Naive B cell (primary cell): ENCODE measurements around the gene RALY. TPM values are rescaled to one million over a fixed set of nuclear protein-coding genes. Genes with fewer than 3 reads are reported as not detected.

ENCODE experiments used
- ATAC-seq, 2 donors: fragments of 150-1000 bp; cut with Tn5 transposase; 2 replicates each; pipeline ENCODE4 v1.10.0; 2021; ENCODE audit warnings: low read depth in 2 of 2, mild to moderate bottlenecking in 2 of 2, moderate library complexity in 2 of 2
- DNase-seq: peaks from one replicate; pipeline ENCODE4 v3.0.0; 2022
- H3K27ac Mint-ChIP-seq, 6 donors: one replicate each; pipeline ENCODE4 v1.8.0; 2020 to 2022; ENCODE audit warnings: mild to moderate bottlenecking in 6 of 6, mixed read lengths in 6 of 6, moderate library complexity in 5 of 6, inconsistent platforms in 2 of 6
- H3K27me3 Mint-ChIP-seq, 3 donors: one replicate each; pipeline ENCODE4 v1.8.0; 2021 to 2022; ENCODE audit warnings: mixed read lengths in 3 of 3, mild to moderate bottlenecking in 1 of 3
- H3K36me3 Mint-ChIP-seq, 2 donors: one replicate each; pipeline ENCODE4 v1.8.0; 2020 to 2022; ENCODE audit warnings: mixed read lengths in 2 of 2, inconsistent platforms in 1 of 2, mild to moderate bottlenecking in 1 of 2
- H3K4me1 Mint-ChIP-seq, 3 donors: one replicate each; pipeline ENCODE4 v1.8.0; 2020 to 2022; ENCODE audit warnings: mixed read lengths in 3 of 3, inconsistent platforms in 1 of 3, mild to moderate bottlenecking in 1 of 3, moderate library complexity in 1 of 3
- H3K4me3 Mint-ChIP-seq, 8 donors: one replicate each; pipeline ENCODE4 v1.8.0; 2020 to 2022; ENCODE audit warnings: mild to moderate bottlenecking in 8 of 8, mixed read lengths in 8 of 8, moderate library complexity in 8 of 8, inconsistent platforms in 2 of 8
- H3K9me3 Mint-ChIP-seq, 7 donors: one replicate each; pipeline ENCODE4 v1.8.0; 2020 to 2022; ENCODE audit warnings: mixed read lengths in 7 of 7, mild to moderate bottlenecking in 5 of 7, inconsistent platforms in 2 of 7, moderate library complexity in 1 of 7
- polyA plus RNA-seq, 6 donors: library from polyadenylated mRNA; unstranded; fragments of 300-500 nt; fragmentation: Illumina TruSeq; gene quantifications; one replicate each; pipeline ENCODE4 v1.2.3, GENCODE V29; 2021; ENCODE audit warnings: low read depth in 6 of 6

Gene RALY
- polyA plus RNA-seq, 6 donors from 2014 or later, result 155 to 228 (median 187) TPM

DNA sequence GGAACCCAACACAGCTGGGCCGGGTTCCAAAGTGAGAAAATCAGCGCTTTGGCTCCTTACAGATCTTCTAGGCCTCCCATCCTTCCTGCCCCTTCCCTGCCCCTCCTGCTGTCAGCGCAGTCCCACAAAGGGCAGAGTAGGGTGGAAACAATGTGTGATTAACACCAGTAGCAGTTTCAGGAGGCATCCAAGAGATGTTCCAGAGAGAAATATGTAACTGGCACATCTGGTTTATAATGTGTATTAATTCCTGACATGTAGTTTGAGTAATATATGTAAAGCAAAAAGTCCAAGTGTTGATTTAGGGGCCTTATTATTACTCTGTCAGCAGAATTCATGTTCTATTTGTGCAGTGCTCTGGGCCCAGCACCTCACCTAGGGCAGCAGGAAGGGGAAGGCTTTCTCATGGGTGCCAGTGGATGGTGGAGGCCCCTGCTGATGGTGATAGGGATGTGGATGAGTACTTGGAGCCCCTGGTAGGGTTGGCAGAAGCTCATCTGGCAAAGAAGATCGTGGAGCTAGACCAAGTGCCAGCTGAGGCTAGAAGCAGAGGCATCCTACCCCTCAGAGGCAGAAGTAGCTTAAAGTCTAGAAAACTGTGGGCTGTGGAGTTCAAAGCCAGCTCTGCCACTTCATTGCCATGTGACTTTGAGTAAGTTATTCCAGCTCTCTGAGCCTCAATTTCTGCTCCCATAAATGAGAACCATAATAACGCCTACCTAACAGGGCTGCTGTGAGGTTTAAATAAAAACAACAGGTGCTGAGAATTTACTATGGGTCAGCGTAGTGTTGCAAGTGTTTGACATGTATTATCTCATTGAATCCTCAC lies 22.4 kb upstream of the RALY start:
- Mint-ChIP-seq H3K27me3 (peaks cover 0 to 1% (median under 1%) of the 10 kb centered on the region in 3 donors), H3K4me1 (no peaks in the 10 kb centered on the region), H3K9me3 (peaks cover 0 to 11% (median 0%) of the 10 kb centered on the region in 7 donors), H3K27ac (peak overlapping the region in 2 of 6 donors; percentile 7 to 26), H3K36me3 (peaks cover 0 to under 1% of the 10 kb centered on the region in 2 donors), H3K4me3 (no peak overlapping the region)
- DNase-seq (no peak), ATAC-seq (no peak)

DNA sequence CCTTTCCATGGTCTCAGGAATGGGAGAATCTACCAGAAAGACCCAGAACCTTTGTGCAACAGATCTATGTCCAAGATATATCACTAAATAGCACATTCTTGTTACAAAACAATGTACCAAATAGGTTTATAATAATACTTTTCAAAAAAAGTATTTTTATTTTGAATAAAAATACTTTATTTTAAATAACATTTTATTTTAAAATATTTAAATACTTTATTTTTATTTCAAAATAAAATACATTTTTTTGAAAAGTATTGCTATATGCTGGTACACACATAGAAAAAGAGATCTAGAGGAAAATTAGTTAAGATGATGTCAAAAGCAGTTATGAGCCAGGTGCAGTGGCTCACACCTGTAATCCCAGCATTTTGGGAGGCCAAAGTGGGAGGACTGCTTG lies 16.8 kb upstream of the RALY start:
- Mint-ChIP-seq H3K27me3 (peaks cover 12 to 23% (median 22%) of the 10 kb centered on the region in 3 donors), H3K4me1 (no peaks in the 10 kb centered on the region), H3K36me3 (peaks cover 0 to 6% of the 10 kb centered on the region in 2 donors), H3K27ac (no peak overlapping the region), H3K9me3 (peaks cover 0 to 8% (median 4%) of the 10 kb centered on the region in 7 donors), H3K4me3 (no peak overlapping the region)
- DNase-seq (no peak), ATAC-seq (no peak)

DNA sequence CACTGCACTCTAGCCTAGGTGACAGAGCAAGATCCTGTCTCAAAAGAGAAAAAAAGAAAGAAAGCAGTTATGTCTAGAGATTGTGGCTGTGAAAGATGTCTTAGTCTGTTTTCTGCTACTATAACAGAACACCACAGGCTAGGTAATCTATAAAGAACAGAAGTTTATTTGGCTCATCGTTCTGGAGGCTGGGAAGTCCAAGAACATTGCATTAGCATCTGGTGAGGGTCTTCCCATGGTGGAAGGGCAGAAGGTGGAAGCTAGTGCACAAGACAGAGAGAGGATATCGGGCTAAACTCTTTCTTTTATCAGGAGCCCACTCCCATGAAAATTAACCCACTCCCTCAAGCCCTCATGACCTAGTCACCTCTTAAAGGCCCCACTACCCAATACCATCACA lies 16.2 kb upstream of the RALY start:
- H3K4me1 Mint-ChIP-seq, result no peaks in the 10 kb centered on the region
- ATAC-seq, result no peak
- H3K4me3 Mint-ChIP-seq, result no peak overlapping the region
- peaks cover 0 to 8% (median 4%) of the 10 kb centered on the region in 7 donors for H3K9me3 Mint-ChIP-seq
- DNase-seq, result no peak
- peaks cover 0 to 6% of the 10 kb centered on the region in 2 donors for H3K36me3 Mint-ChIP-seq
- no peak overlapping the region for H3K27ac Mint-ChIP-seq
- H3K27me3 Mint-ChIP-seq, result peaks cover 12 to 23% (median 22%) of the 10 kb centered on the region in 3 donors

DNA sequence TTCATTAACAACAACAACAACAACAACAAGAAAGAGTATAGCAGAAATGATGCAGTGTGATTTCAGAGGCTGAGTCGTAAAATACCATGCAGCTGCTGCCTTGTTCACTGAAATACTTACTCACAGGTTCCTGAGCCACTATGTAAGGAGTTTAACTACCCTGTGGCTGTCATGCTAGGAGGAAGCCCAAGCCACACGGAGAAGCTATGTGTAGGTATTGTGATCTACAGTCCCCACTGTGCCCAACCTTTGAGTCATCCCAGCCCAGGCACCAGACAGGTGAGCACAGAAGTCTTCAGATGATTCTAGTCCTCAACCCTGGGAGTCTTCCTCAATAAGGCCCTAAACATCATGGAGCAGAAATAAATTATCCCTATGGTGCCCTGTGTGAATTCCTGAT lies 14.6 kb upstream of the RALY start:
- Mint-ChIP-seq H3K36me3 (peaks cover 0 to 6% of the 10 kb centered on the region in 2 donors), H3K9me3 (peaks cover 0 to 8% (median 4%) of the 10 kb centered on the region in 7 donors), H3K27me3 (peaks cover 12 to 23% (median 22%) of the 10 kb centered on the region in 3 donors), H3K4me1 (no peaks in the 10 kb centered on the region), H3K27ac (peak overlapping the region in 1 of 6 donors; percentile 66), H3K4me3 (no peak overlapping the region)
- ATAC-seq, result no peak
- no peak for DNase-seq

DNA sequence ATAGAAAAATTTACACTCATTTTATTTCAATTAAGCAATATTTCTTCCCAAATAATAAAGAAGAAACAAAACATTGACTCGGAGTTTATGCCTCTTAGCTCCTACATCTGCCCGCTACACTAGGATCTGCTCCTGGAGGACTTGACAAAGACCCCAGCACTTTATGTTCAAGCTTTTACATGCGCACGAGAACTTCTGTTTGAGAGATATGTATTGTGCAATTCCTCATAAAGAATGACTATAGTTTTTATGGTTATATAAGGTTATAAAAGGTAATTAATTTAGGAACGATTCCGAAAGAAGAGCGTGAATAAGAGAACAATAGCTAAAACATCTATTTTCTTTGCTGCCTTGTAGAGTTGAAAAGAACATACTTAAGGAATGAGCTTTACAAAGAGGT lies 12.4 kb upstream of the RALY start:
- Mint-ChIP-seq H3K27ac (no peak overlapping the region), H3K27me3 (peaks cover 12 to 23% (median 22%) of the 10 kb centered on the region in 3 donors), H3K36me3 (peaks cover 0 to 6% of the 10 kb centered on the region in 2 donors), H3K9me3 (peaks cover 0 to 8% (median 4%) of the 10 kb centered on the region in 7 donors), H3K4me1 (no peaks in the 10 kb centered on the region), H3K4me3 (no peak overlapping the region)
- ATAC-seq, result no peak
- DNase-seq, result no peak

DNA sequence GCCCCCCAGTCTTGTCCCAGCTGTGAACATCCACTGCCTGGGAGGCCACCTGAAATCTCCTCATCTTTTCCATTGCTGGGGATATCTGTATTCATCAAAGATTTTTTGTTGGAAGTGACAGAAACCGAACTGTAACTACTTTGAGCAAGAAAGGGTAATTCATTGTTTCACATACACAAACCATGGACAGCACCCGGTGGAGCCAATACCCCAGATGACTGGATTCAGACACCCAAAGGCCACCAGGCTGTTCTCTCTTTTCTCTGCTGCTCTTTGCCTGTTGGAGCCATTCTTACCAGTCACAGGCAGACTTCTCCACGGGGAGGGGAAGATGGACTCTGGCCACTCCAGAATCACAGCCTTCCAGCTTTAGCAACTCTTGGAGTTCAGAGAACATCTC lies 11.7 kb upstream of the RALY start:
- peaks cover 12 to 23% (median 22%) of the 10 kb centered on the region in 3 donors for H3K27me3 Mint-ChIP-seq
- H3K4me3 Mint-ChIP-seq, result no peak overlapping the region
- H3K27ac Mint-ChIP-seq, result no peak overlapping the region
- H3K4me1 Mint-ChIP-seq, result no peaks in the 10 kb centered on the region
- peaks cover 0 to 6% of the 10 kb centered on the region in 2 donors for H3K36me3 Mint-ChIP-seq
- peaks cover 0 to 8% (median 4%) of the 10 kb centered on the region in 7 donors for H3K9me3 Mint-ChIP-seq
- ATAC-seq (no peak), DNase-seq (no peak)

DNA sequence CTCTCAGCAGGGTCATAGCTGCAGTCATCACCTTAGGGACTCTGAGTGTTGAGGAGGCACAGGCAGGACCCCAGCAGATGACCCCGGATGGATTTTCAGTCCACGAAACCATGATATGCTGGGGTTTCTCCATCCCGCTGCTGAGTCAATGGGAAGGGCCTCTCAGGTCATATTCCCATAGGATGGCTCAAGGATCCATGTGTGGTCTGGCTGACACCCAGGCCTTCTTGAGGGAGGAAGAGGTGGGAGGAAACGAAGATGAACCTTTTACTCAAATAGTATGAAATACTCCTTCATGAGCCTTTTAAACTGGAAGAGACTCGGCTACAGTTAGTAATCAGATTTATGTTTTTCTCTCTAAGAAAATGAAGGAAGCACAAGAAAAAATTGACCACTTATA lies 10.3 kb upstream of the RALY start:
- Mint-ChIP-seq H3K4me1 (no peaks in the 10 kb centered on the region), H3K27me3 (peaks cover 12 to 16% (median 15%) of the 10 kb centered on the region in 3 donors), H3K9me3 (no peaks in the 10 kb centered on the region), H3K36me3 (no peaks in the 10 kb centered on the region), H3K4me3 (no peak overlapping the region), H3K27ac (no peak overlapping the region)
- DNase-seq, result no peak
- no peak for ATAC-seq

DNA sequence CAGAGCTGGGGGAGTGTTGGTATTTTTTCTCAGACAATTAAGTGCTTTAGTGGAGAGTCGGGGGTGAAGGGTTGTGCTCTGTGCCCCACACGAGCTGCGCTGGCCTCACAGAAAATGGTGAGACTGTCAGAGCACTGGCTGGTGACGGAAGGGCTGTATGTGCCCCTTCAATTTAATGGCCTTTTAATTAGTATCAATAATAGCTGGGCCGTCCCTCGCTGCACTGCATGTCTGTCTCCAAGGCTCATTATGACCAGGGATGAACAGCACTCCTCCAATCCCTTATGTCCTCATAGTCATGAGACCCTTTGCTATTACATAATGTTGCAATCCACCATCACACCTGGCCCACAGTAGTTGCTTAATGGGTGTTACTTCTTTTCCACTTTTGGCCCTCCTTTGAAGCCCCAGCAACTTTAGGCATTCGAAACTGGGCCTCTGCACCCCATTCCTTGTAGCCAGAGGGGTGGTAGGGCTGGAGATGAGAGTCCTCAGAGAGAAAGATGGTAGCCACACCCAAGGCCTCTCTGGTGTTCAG lies 9.5 kb upstream of the RALY start:
- peak overlapping the region in 1 of 6 donors; percentile 82 for H3K27ac Mint-ChIP-seq
- no peak for DNase-seq
- H3K9me3 Mint-ChIP-seq, result no peaks in the 10 kb centered on the region
- H3K4me1 Mint-ChIP-seq, result no peaks in the 10 kb centered on the region
- H3K4me3 Mint-ChIP-seq, result no peak overlapping the region
- H3K27me3 Mint-ChIP-seq, result peaks cover 7 to 9% (median 8%) of the 10 kb centered on the region in 3 donors
- ATAC-seq, result no peak
- no peaks in the 10 kb centered on the region for H3K36me3 Mint-ChIP-seq

DNA sequence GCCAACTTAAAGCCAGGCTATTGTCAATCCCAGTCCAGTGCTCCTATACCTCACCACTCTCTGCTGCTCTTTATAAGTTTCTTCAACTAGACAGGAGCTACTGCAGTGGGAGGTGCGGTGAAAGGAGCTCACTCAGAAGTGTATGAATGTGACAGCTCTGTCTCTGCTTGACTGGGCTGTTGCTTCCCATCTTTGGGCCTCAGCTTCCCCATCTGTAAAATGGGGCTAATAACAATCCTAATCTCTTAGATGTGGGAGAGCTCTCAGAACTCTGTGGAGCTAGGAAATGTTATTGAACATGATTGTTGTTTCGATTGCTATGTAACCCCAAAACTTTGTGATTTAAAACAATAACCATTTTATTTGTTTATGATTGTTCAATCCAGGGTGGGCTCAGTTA lies 8.4 kb upstream of the RALY start:
- H3K27me3 Mint-ChIP-seq, result peaks cover 5 to 8% (median 7%) of the 10 kb centered on the region in 3 donors
- ATAC-seq, result no peak
- peak overlapping the region in 2 of 6 donors; percentile 27 to 33 for H3K27ac Mint-ChIP-seq
- H3K4me3 Mint-ChIP-seq, result no peak overlapping the region
- H3K9me3 Mint-ChIP-seq, result no peaks in the 10 kb centered on the region
- DNase-seq, result no peak
- H3K36me3 Mint-ChIP-seq, result no peaks in the 10 kb centered on the region
- H3K4me1 Mint-ChIP-seq, result peaks cover 2 to 5% (median 4%) of the 10 kb centered on the region in 3 donors

DNA sequence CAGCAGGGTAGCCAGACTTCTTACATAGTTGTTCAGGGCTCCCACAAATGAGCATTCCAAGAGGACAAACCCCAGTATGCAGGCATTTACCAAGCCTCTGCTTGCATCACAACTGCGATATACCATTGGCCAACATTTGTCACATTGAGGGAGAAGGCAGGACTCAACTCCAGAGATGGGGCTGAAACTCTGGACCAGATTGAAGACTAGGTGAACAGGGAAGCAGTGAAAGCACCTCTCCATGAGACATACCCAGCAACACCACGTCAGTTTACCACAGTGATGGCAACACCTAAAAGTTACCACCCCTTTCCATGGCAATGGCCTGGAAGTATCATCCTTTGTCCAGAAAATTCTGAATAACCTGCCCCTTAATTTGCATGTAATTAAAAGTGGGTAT lies 7.9 kb upstream of the RALY start:
- Mint-ChIP-seq H3K36me3 (no peaks in the 10 kb centered on the region), H3K4me3 (no peak overlapping the region), H3K27ac (peak overlapping the region in 2 of 6 donors; percentile 27 to 44)

DNA sequence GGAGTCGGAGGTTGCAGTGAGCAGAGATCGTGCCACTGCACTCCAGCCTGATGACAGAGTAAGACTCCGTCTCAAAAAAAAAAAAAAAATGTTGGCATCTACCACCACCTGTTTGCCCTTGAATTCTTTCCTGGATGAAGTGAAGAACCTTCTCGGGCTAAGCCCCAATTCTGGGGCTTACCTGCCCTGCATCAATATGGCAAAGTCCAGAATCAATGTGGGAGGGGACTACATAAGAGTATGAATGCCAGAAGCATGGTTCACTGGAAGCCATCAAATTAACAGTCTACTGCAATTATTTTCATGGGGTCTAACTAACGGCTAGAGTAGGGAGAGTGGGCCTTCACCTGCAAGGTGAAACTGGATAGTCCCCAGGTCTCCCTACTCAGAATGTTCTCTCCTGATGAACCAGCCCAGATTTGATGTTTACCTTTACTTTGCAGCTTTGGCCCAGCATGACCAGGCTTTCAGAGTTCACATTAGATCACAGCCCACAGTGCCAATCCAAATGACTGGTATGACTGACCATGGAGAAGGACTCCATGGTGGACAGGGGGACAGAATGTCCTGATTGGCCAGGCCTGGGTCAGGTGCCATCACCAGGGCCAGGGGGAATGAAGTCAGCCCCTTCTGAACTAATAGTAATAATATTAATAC lies 7.0 kb upstream of the RALY start:
- Mint-ChIP-seq H3K4me1 (peaks cover 6 to 17% (median 13%) of the 10 kb centered on the region in 3 donors), H3K36me3 (no peaks in the 10 kb centered on the region), H3K4me3 (no peak overlapping the region), H3K27ac (no peak overlapping the region), H3K27me3 (peaks cover 0 to 2% (median 0%) of the 10 kb centered on the region in 3 donors), H3K9me3 (no peaks in the 10 kb centered on the region)
- DNase-seq, result no peak
- ATAC-seq, result no peak

More for the DNA sequence above, 7.9 kb upstream of the RALY start:
- DNase-seq, result no peak
- no peak for ATAC-seq
- Mint-ChIP-seq H3K27me3 (peaks cover 3 to 7% (median 3%) of the 10 kb centered on the region in 3 donors), H3K4me1 (peaks cover 4 to 9% (median 5%) of the 10 kb centered on the region in 3 donors), H3K9me3 (no peaks in the 10 kb centered on the region)

DNA sequence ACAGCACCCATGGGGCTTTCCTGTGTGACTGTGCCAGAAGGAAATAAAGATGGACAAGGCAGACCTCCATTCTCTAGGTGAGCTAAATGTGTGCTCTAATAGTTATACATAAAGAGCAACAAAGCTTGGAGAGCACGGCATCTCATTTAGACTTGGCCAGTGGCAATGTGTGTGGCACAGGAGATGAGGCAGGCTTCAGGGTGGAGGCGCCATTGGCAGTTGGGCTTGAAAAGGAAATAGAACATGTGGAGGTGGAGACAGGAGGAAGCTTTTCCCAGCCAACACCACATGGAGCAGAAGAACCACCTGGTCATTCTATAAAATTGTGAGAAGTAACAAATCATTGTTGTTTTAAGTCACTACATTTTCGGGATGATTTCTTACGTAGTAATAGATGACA lies 3.6 kb upstream of the RALY start:
- DNase-seq, result no peak
- Mint-ChIP-seq H3K4me1 (peaks cover 19 to 31% (median 31%) of the 10 kb centered on the region in 3 donors), H3K27ac (no peak overlapping the region), H3K27me3 (no peaks in the 10 kb centered on the region), H3K9me3 (no peaks in the 10 kb centered on the region), H3K36me3 (no peaks in the 10 kb centered on the region), H3K4me3 (peak overlapping the region in 3 of 8 donors; percentile 42 to 71 (median 68))
- ATAC-seq, result no peak

DNA sequence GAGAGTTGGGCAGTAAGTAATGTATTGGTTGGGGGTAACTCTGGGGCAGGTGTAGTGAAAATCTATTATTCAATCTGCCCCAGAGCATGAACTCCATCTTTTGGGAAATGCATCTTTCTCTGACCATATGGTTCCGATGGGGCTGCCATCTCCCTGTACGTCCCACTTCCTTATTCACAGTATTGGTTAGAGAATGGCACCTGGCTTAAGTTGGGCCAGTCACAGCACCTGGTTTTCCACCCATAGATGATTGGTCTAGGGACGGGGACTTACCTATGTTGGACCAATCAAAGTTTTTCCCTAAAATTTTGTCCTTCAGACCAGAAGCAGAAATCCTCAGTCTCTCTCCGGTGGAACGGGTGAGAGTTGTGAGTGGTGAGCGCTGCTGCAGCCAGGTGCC lies 2.2 kb upstream of the RALY start:
- H3K36me3 Mint-ChIP-seq, result no peaks in the 10 kb centered on the region
- no peaks in the 10 kb centered on the region for H3K27me3 Mint-ChIP-seq
- no peaks in the 10 kb centered on the region for H3K9me3 Mint-ChIP-seq
- ATAC-seq (no peak), DNase-seq (no peak)
- H3K4me1 Mint-ChIP-seq, result peaks cover 30 to 45% (median 42%) of the 10 kb centered on the region in 3 donors
- peak overlapping the region; percentile 73 to 99 (median 98) for H3K4me3 Mint-ChIP-seq
- peak overlapping the region in 3 of 6 donors; percentile 47 to 94 (median 70) for H3K27ac Mint-ChIP-seq
